ENCODE data around the gene TMA7.

The TMA7 gene

DNA sequence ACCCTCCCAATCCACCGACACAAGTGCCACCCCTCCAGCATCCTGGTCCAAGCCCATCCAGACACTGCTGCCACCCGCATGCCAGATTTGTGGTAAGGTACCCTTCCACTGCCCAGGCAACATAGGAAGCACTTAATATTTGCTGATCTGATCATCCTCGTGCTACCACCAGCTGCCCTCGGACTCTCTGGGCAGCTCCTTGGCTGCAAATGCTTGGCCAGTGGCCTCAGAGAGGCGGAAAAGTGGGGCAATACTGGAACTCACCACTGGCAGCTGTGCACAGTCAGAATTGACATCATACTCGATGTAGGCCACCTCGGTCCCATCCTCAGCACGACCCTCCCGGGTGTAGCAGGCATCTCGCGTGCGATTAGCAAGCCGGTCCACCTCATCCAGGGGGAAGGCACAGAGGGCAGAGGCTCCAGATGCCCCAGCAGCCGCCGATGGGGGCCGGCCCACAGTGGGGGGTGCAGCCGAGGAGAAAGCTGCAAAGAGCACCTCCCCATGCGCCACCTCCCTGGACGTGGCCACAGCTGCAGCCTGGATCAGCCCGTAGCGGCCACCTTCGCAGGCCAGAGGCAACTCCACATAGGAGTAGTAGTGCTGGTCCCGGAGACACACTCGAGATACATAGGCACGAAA is 16.7 kb upstream of the TMA7 start:
- DNase-seq (ENCODE audit: low spot score): peak; percentile 78

DNA sequence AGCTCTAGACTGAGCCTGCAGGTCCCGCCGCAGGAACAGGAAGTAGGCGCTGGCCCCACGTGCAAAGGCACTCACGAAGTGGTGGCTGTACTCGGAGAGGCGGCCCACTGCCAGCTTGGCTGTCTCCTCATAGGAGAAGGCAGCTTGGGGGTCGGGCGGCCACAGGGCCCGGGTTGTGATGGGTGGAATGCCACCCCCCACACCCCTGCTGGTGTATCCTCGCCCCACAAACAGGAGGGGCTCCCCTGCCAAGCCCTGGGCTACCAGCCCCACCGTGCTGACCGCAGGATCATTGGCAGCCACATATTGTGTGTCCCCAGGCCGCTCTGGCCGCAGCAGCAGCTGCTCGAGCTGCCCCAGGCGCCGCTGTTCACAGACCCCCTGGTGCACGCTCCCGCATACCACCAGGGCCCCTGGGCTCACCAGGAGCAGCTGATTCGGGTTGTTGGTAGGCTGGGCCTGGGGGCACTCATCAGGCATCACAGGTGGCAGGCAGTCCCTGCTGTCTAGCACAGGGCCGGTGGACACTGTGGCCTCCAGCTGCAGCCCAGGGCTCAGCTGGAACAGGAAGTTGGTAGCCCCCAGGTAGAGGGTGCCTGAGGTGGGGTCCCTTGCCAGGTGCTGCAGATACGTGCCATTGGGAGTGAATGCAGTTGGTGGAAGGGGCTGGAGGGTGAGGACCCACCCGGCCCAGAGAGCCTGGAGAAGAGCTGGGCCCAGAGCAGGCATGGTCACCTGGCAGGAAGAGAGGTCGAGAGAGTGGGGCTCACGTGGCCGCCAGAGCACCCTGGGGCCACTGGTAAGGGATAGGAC is 16.0 kb upstream of the TMA7 start:
- no peak for DNase-seq (ENCODE audit: low spot score)

DNA sequence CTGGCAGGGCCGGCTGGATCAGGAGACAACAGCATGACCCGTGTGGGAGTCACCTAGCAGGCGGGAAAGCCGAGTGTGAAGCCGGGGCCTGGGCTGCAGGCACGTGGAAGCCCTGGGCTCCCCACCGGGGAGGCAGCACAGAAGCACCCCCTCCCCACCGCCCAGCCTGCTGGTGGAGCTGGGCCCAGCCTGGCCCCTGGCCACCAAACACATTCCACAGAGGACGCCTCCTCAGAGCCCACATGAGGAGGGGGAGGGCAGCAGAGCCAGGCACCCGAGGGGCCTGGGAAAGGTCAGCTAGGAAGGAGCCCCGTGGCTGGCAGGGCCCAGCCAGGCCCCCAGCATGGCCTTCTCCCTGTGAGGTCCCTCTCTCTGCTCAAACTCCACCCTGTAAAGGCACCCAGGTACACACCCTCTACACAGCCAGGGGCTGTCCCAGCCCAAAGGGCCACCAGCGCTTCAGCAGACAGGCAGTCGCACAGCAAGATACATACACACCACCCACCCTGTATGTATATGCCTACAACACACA is 14.7 kb upstream of the TMA7 start:
- DNase-seq (ENCODE audit: low spot score): peak; percentile 80

DNA sequence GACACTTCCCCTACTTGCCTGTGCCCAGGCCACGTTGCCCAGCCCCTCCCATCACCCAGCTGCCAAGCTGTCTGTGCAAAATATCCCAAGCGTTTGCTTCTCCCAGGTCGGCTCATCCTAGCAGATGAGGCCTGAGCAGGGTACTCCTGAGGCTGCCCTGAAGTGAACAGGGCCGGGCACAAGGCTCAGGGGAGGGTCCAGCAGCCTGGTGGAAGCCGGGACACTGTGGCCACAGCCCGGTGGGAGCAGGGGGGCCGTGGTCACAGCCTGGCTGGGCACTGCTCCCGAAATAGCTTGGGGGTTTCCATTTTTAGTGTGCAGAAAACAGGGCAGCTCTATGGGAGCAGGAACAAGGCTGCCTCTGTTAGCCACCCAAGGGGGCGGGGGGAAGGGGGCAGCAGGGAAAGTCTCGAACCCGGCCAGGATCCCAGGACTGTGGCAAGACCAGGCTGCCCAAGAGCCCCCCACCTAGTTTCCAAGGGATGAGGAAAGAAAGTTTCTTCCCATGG is 13.6 kb upstream of the TMA7 start:
- DNase-seq (ENCODE audit: low spot score): peak; percentile 98

DNA sequence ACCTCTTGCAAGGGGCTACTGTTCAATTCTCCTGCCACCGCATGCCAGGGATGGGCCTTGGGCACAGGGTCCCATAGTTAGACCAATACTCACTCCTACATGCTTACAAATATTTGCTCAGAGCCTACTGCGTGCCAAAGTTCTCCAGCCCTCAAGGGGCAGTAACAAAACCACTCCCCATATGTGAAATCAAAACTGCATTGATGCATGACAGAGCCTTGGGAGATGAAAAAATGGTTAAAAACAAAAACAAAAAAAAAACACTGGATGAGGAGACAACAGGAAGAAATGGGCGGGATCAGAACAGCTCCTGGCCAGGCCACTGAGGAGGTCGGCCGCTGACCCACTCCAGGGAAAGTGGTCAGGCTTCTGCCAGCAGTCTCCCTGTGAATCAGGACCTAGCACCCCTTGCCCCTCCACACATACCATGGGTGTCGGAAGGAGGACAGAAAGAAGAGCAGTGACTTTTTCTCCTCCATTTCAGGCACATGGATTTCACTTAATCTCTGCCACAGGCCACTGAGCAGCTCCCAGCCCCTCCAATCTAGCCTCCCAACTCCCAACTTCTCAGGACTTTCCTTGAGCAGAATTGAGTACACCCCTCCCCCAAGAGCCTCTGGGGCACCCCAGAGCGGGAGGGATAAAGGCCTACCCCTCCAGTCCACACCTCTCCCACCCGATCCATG is 13.0 kb upstream of the TMA7 start:
- DNase-seq (ENCODE audit: low spot score): no peak

DNA sequence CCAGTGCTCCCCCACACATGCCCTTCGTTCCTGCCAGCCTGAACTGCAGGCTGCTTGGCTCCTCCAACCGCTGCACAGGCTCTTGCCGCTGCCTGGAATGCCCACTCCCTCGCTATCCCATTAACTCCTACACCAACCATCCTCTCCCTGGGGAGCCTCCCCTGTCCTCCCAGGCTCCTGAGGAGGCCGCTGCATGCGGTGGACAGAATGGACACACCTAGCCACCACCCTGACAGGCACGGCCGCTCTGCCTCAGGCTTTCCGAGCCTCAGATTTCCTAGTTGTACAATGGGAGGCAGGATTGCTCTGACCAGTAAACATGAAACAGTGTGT is 12.5 kb upstream of the TMA7 start:
- peak; percentile 72 for DNase-seq (ENCODE audit: low spot score)

DNA sequence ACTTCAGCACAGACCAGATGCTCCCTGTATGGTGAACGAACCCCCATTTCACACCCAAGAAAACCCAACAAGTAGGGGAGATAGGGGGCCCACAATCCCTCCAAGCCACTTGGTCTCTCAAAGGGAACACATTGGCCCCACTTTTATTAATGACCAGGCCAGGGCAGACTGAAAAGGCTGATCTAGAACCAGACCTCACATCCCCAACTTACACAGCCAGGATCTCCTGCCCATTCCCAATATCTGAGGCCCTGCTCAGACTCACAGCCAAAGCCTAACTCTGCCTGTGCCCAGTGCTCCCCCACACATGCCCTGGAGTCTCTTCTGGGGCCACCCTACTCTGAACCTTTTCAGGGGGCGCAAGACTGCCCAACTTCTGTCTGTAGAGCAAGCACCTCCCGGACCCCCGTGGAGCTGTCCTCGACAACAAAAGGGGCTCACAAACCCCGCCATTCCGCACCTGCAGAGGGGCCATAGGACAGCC is 11.9 kb upstream of the TMA7 start:
- peak; percentile 41 for DNase-seq (ENCODE audit: low spot score)

DNA sequence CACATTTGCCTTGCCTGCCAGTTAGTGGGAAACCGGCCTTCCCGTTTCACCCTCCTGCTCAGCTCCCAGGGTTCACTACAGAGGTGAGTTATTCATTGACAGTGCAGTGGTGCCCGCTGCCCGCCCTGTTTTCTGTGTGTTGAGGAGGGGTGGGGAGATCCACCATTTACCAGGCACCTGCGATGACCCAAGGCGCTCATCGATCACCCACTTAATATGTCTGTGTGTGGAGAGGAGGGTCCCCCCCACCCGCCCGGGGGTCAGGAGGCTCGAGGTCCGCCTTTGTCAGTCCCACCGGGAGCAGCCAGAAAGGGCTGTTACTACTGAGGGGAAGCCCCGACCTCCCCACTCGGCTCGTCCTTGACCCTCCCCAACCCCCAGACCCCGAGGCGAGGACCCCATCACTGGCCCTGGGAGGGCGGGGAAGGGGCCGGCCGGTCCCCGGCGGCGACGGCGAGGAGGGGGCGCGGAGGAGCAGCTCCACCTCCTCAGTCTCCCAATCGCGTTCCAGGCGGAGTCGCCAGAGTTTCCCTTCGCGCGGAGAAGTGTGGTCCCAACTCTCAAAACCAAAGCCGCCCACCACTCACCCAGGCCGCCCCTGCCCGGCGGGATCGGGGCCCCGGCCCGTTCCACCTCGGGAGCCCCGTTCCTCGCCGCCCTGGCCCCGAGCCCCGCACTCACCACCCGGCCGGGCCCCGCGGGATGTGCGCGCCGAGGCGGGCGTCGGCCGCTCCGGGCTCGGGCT is 11.3 kb upstream of the TMA7 start:
- peak; percentile 40 for DNase-seq (ENCODE audit: low spot score)

DNA sequence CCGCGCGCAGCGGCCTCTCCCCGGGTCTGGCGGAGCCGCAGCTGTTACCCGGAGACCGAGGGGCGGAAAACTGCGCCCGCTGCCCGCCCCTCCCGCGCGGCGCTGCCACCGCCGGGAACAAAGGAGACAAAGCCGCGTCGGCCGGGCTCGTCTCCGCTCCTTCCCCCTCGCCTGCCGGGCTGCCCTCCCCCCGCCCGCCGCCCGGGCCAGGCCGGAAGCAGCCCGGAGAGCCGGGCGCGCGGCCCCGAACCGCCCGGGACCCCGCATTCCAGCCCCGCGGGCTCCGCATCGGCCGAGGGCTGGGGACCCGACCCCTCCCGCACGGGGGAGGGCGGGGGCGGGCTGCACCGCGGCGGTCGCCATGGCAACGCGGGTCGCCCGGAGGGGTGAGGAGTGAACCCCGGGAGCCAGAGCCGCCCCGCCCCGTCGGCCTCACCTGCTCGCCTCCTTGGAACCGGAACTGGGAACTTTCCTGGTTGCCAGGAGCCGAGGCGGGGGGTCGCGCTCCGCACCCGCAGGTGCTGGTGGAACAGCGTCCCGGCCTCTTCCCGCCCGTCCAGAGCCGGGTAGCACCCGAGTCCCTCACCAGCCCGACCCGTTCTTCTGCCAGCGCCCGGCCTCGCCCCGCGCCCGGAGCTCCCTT is 10.6 kb upstream of the TMA7 start:
- peak; percentile 84 for DNase-seq (ENCODE audit: low spot score)

DNA sequence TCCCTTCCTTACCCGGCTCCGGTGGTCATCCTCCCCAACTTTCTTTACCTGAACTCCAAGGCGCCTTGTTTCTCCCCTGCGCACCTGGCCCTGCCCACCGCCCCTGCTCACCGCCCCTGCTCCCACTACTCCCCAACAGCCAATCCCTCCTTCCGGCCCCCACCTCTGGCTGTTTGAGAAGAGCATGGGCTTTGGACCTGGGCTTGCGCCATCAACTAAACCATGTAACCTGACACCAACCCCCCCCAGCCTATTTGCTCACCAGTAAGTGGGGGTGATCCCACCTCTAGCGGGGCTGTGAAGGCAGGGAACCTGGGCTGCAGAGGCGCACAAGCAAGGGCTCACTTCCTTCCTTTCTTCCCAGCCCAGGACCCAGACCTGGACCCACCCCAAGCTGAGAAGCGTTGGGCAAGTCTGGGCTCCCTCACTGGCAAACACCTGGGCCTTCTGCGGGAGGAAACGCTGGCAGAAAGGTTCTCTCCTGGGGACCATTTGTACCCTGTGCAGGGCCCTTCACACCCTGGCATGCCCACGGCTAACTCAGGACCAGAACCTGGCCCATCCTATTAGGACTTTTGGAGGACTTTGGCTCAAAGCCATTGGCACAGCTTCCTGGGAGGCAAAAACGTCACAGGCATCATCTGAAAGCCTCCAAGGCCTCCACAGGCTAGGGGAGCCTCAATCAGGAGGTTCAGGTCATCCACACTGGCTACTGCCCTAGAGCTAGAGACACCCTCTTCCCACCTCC is 9.9 kb upstream of the TMA7 start, which contains the start of gene PLXNB1:
TSS of gene PLXNB1 (minus strand) at position 127 of the 748 bp plus-strand sequence. CDS start 5,475 bp downstream, outside the sequence.
- no peak for DNase-seq (ENCODE audit: low spot score)

DNA sequence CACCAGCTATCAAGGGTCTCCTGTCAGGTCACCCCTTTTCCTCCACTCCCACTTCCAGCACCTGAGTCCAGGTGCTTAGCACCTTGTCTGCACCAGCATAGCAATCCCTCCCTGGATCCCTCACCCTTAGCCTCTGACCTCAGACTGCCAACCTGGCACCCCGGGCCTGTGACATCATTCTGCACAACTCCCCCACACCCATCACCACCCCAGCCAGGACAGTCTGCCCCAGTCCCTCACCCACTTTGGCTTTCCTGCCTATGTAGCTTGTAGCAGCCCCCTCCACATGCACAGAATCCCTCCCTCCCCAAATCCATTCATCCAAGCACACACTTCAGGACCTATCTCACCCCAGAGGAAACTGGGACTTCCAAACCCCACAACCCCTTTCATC is 9.4 kb upstream of the TMA7 start:
- DNase-seq (ENCODE audit: low spot score): no peak

DNA sequence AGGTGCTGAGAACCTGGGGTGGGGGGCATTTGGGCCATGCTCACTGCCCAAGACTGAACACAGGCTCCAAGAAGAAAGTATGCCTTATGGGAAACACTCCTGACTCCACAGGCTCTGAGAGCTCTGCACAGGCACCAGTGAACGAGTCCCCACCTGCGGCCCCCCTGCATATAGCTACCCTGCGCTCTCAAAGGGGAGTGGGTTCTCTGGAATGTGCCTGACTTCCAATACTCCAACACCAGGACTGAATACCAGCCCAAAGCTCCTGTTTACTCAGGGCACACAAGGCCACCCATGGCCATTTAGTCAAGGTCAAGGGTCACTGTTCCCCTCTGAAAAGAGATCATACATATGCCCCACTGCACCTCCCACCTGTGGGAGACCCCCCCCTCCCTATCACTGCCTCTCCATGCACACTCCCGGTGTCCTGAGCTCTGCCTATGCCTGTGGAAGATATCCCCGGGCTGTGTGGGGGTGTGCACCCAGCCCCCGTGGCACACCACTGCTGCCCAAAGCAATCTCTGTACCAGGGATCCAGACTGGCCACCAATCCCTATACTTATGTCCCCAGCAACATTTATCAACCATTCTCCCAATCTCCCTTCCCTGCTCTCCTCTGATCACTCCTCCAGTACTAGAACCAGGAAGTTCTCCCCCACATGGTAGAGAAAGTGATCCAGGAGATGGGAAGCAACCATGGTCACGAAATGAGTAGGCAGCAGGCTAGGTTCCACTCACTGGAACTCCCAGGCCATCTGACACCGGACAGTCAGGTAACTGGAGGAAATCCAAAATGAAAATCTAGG is 8.6 kb upstream of the TMA7 start:
- DNase-seq (ENCODE audit: low spot score): no peak

DNA sequence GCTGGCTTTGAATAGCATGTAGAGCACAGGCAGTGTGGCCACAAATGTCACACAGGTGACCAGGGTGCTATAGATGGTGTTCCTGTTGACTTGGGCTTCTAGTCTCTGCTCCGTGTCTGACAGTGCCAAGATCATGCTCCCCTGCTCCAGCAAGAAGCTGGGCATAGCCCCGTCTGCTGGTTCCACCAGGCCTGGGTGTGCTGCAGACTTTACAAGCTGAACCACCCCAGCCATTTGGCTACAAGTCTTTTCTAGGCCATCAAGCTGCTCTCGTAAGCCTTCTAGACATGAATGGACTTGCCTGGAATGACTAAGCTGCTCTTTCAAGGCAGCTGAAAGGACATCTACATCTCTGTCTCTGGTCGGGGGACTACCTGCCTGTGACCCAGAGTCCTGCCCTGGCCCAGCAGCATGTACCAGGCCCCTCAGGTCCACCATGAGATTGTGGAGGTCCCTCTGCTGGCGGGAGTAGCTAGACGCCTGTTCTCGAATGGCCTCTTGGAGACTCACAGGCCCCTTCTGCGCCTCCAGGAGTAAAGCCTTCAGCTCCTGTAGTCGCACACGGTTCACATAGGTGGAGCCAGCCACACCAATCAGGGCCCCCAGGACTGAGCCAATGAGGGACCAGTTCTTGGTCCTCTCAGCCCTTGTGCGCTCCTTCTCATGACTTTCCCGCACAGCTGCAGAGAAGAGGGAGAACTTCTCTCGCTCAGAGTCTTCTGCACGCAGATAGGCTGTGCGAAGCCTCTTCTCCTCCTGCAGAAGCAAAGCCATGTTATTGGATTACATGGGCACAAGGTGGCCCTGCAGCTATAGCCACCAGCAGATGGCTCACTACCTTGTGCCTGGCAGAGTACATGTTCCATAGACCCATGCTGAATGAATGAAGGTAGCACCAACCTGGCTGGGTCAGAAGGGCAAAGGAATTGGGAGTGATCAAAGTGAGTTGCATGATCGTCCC is 7.4 kb upstream of the TMA7 start:
- no peak for DNase-seq (ENCODE audit: low spot score)

DNA sequence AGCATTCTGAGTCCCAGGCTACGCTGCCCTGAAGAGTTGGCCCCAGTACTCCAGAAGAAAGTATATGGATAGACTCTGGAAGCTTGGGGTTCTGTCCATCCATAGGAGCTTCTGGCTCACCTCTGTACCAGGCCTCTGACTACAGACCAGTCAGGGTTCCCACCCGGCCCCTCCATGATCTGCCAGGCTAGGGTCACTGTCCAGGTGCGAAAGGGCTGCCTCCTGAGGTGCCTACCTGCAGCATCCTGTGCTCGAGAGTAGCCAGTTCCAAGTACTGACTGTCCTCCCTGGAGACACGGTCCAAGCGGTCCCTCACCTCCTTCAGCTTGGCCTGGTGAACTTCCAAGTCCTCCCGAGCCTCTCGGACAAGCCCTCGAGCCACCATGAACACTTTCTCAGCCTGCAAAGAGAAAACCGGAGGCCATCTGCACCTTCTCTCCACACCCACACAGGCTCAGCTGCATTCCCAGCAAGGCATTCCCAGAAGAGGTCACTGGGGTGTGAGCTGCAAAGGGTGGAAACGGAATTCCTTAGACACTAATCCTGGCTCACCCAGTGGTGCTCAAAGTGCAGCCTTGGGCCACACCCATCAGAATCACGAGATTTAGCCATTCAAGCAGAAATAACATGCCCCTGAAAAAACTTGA is 6.5 kb upstream of the TMA7 start:
- no peak for DNase-seq (ENCODE audit: low spot score)

DNA sequence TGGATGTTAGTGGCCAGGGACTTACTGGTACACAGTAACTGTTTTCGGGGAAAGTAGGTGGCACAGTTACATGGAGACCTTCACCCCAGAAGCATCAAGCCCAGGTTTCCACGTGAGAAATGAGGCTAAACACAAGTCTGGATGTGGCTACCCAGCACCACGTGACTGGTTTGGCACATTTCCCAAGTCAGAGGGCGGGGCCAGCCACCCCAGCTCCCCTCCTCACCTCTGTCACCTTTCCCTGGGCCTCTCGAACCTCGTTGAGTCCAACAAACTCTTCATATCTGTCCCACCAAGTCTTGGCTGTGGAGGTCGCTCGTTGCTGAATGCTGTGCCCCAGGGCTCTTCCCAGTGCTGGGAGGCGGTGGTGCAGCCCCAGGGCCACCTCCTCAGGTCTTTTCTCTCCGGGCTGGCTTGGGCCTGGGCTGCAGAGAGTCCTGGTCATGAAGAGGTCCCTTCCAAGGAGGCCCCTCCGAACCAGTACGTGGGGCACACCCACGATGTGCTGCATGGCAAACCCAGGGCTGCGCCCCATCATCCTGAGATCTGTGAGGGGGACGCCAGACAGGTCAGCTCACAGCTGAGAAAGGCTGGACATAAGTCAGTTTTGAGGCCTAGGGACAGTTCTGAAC is 5.3 kb upstream of the TMA7 start:
- DNase-seq (ENCODE audit: low spot score): no peak

DNA sequence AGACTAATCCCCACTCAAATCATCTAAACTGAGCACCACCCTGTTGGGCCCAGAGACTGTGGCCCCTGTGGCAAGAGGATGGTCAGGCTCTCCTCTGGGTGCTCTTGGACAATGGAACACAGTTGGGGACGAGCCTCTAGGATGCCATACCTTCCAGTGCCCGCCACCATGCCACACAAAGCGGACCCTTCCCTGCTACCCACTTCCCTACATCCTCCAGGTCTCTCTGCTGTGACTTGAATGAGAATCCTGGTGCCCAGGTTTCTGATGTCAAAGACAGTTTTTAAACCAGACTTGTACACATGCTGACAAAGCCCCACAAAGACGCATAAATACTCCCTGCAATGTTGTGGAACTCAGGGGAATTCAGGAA is 4.8 kb upstream of the TMA7 start:
- DNase-seq (ENCODE audit: low spot score): no peak

DNA sequence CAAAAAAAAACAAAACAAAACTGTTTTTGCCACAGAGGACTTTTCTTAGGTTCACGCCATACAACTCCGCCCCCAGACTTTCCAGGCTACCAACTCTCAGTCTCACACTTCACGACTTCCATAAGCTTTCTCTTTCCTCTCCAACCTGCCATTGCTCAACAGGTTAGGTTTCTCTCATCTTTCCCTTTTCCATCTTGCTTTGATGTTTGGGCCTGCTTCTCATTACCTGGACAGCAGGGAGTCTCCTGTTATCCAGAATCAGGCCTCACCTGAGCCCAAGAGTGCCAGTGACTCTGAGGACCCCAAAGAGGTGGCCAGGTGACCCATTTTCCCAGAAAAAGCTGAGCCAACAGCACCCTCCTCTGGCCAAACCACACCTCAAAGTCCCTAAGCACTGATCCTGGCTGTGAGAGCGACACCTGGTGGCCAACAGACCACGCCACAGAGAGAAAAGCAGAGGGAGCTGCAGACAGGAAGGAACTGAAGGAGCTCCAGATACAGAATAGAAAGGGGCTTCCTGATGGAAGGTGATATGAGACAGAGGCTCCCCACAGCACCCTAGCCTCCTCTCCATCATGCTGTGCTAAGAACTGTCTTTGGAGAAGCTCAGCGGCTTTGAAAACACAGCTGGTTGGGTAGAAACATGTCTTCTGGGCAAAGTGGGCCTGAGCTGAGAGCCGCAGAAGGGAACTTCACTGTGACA is 4.1 kb upstream of the TMA7 start:
- DNase-seq (ENCODE audit: low spot score): peak; percentile 87
